HG03095 (cell line): ENCODE results near the gene LLGL1.

ENCODE experiments used
- ATAC-seq: cut with Tn5 transposase; IDR thresholded peaks from one replicate; pipeline ENCODE4 v1.9.1; 2021; ENCODE audit warnings: moderate library complexity; ENCODE audit not compliant: unreplicated experiment

The LLGL1 gene

GRCh38 chr17:18263885-18264682 lies 38.6 kb downstream of the LLGL1 start:
- no peak for ATAC-seq

- no peak for ATAC-seq
Measured at GRCh38 chr17:18267366-18267765, 41.9 kb downstream of the LLGL1 start.

- ATAC-seq: no peak
Measured at GRCh38 chr17:18267927-18268711, 42.7 kb downstream of the LLGL1 start.

- ATAC-seq: no peak
Measured at GRCh38 chr17:18270046-18270931, 44.9 kb downstream of the LLGL1 start.

- ATAC-seq: no peak
Measured at GRCh38 chr17:18277076-18277475, 51.6 kb downstream of the LLGL1 start.

GRCh38 chr17:18278867-18279266 lies 53.4 kb downstream of the LLGL1 start:
- no peak for ATAC-seq

GRCh38 chr17:18280249-18280648 lies 54.8 kb downstream of the LLGL1 start:
- no peak for ATAC-seq

- ATAC-seq: no peak
Measured at GRCh38 chr17:18280766-18281371, 55.4 kb downstream of the LLGL1 start.

- no peak for ATAC-seq
Measured at GRCh38 chr17:18281788-18282187, 56.4 kb downstream of the LLGL1 start.

GRCh38 chr17:18285296-18285695 lies 59.9 kb downstream of the LLGL1 start:
- ATAC-seq: no peak

GRCh38 chr17:18291718-18292540 lies 66.5 kb downstream of the LLGL1 start:
- ATAC-seq: no peak
